Left cardiac atrium (tissue), 4 donors: ENCODE measurements around the gene COX5B. TPM values are rescaled to one million over a fixed set of nuclear protein-coding genes. Genes with fewer than 3 reads are reported as not detected.

Experiments used
- ATAC-seq, 2 donors: fragments of 200-7000 bp; cut with Tn5 transposase; one replicate each; pipeline ENCODE4 v1.9.1; 2020; ENCODE audit warnings: mild to moderate bottlenecking in 2 of 2, moderate library complexity in 2 of 2
- DNase-seq: peaks from one replicate; pipeline ENCODE4 v3.0.0-alpha.2; 2020
- intact Hi-C, 2 donors: fragments of 100-400 bp; cut with DNase I; formaldehyde crosslinking; loops; one replicate each; pipeline versions ENCODE4 v1.14.1 to v1.15.1; 2022 to 2023
- total RNA-seq, 2 donors: library from RNA; stranded (reverse); fragmentation: NEBNext Ultra II Directional; extraction: Animal tissue kit (Norgen Biotek cat#: 25700); gene quantifications; one replicate each; pipeline ENCODE4 v1.2.1, GENCODE V29; 2021
- donor health status: DM: no; HTN: yes; CAD: no.
- donor health status: DM: no; HTN: yes; CAD: no; lungs with severe emphysema.
- donor health status: DM: yes; HTN: yes; CAD: no.
- donor health status: Dilated cardiomyopathy.

The COX5B gene
- total RNA-seq, 2 donors from 2014 or later: 939 to 947 TPM

GRCh38 chr2:97646977-97647376 is 1.1 kb downstream of the COX5B start:
- intact Hi-C loops: no loop called here

GRCh38 chr2:97651114-97651513 is 5.3 kb downstream of the COX5B start:
- ATAC-seq (no peak), DNase-seq (no peak)
- intact Hi-C loops: no loop called here

More at GRCh38 chr2:97646977-97647376, 1.1 kb downstream of the COX5B start:
- ATAC-seq (no peak), DNase-seq (no peak)

- no peak for DNase-seq
- no peak for ATAC-seq
- intact Hi-C loops: no loop called here
These were observed 7.6 kb downstream of the COX5B start for GRCh38 chr2:97653473-97653872.

- intact Hi-C loops: no loop called here
- no peak for DNase-seq
- no peak for ATAC-seq
These were observed 8.0 kb downstream of the COX5B start for GRCh38 chr2:97653874-97654273.

- ATAC-seq: no peak
- DNase-seq: no peak
- intact Hi-C loops: no loop called here
These were observed 8.4 kb downstream of the COX5B start for GRCh38 chr2:97654309-97654708.

- intact Hi-C loops: no loop called here
- no peak for ATAC-seq
- no peak for DNase-seq
These were observed 8.9 kb downstream of the COX5B start for GRCh38 chr2:97654791-97655190.

- ATAC-seq (no peak), DNase-seq (no peak)
- intact Hi-C loops: no loop called here
These were observed 10.4 kb downstream of the COX5B start for GRCh38 chr2:97656129-97656755.

- DNase-seq (no peak), ATAC-seq (no peak)
- intact Hi-C loops: no loop called here
These were observed 11.2 kb downstream of the COX5B start for GRCh38 chr2:97656905-97657587.

- intact Hi-C loops: no loop called here
- DNase-seq (no peak), ATAC-seq (no peak)
These were observed 12.3 kb downstream of the COX5B start for GRCh38 chr2:97657986-97658690.

GRCh38 chr2:97658691-97659157 is 12.9 kb downstream of the COX5B start:
- ATAC-seq: no peak
- DNase-seq: no peak
- intact Hi-C loops: no loop called here

GRCh38 chr2:97659256-97660043 is 13.6 kb downstream of the COX5B start:
- intact Hi-C loops: no loop called here
- no peak for DNase-seq
- ATAC-seq: no peak

GRCh38 chr2:97660044-97660774 is 14.3 kb downstream of the COX5B start:
- DNase-seq (no peak), ATAC-seq (no peak)
- intact Hi-C loops: no loop called here

- ATAC-seq (no peak), DNase-seq (no peak)
- intact Hi-C loops: no loop called here
These were observed 15.0 kb downstream of the COX5B start for GRCh38 chr2:97660775-97661389.

GRCh38 chr2:97661927-97662326 is 16.1 kb downstream of the COX5B start:
- DNase-seq (no peak), ATAC-seq (no peak)
- intact Hi-C loops: loop anchor here in 1 of 2 donors (2.0 kb wide), 1 partner anchor 17 kb away; no protein-coding TSS in a partner anchor

GRCh38 chr2:97662386-97662894 is 16.6 kb downstream of the COX5B start:
- ATAC-seq: no peak
- intact Hi-C loops: loop anchor here in 1 of 2 donors (2.0 kb wide), 1 partner anchor 18 kb away; no protein-coding TSS in a partner anchor
- no peak for DNase-seq

- intact Hi-C loops: loop anchor here in 1 of 2 donors (2.0 kb wide), 1 partner anchor 18 kb away; no protein-coding TSS in a partner anchor
- ATAC-seq (peak; percentile 43 to 45), DNase-seq (peak; percentile 83)
These were observed 17.2 kb downstream of the COX5B start for GRCh38 chr2:97662895-97663625.

GRCh38 chr2:97663626-97663961 is 17.7 kb downstream of the COX5B start:
- intact Hi-C loops: loop anchor here in 1 of 2 donors (2.0 kb wide), 1 partner anchor 19 kb away; no protein-coding TSS in a partner anchor
- no peak for DNase-seq
- ATAC-seq: no peak
